ENCODE results near the gene ERMP1.
"Not testable (repeated sequence)": the region's sequence is repeated elsewhere in the genome, so short reads cannot be mapped to it uniquely, and the experiment has no call there.

The ERMP1 gene

GRCh38 chr9:5784526-5785315, 48.2 kb downstream of the ERMP1 start:
- DNase-seq (ENCODE audit: low read depth, low spot score) = no peak

DNA sequence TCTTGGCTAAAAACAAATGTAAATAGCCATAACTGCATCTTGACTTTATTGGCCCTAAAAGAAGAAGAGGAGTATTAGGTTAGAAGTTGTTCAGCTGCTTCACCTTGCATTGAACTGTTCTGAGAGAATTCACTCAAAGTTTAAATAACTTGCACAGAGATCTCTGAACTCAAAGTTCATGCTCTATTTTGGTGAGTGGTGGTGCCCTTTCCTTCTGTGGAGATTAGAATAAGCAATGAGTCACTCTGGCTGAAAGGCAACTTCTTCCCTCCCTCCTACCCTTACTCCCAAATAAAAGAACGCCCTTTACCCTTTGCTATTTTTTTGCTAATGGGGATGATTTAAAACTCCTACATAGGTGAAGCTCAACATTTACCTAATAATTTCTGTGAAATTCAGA, 48.9 kb downstream of the ERMP1 start:
- no peak for DNase-seq (ENCODE audit: low read depth, low spot score)

- not testable (repeated sequence) for DNase-seq (ENCODE audit: low read depth, low spot score)
Observed at GRCh38 chr9:5783420-5783819, 49.5 kb downstream of the ERMP1 start.

GRCh38 chr9:5779705-5780218, 53.2 kb downstream of the ERMP1 start:
- DNase-seq (ENCODE audit: low read depth, low spot score) = not testable (repeated sequence)

DNA sequence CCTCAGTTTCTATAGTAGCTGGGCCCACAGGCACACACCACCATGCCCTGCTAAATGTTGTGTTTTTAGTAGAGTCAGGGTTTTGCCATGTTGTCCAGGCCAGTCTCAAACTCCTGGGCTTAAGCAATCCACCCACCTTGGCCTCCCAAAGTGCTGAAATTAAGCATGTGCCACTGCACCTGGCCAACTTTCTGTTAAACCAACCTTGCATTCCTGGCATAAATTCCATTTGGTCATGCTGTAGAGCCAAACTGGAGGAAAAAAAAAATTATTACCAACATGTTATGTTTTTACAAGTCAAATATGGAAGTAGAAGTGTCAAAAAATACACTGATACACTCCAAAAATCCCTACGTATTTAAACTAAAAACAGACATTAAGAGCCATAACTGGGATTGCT, 54.1 kb downstream of the ERMP1 start:
- DNase-seq (ENCODE audit: low read depth, low spot score) = no peak

- no peak for DNase-seq (ENCODE audit: low read depth, low spot score)
Observed at GRCh38 chr9:5773324-5773999, 59.5 kb downstream of the ERMP1 start.

- no peak for DNase-seq (ENCODE audit: low read depth, low spot score)
Observed at GRCh38 chr9:5767968-5768932, 64.7 kb downstream of the ERMP1 start.

DNA sequence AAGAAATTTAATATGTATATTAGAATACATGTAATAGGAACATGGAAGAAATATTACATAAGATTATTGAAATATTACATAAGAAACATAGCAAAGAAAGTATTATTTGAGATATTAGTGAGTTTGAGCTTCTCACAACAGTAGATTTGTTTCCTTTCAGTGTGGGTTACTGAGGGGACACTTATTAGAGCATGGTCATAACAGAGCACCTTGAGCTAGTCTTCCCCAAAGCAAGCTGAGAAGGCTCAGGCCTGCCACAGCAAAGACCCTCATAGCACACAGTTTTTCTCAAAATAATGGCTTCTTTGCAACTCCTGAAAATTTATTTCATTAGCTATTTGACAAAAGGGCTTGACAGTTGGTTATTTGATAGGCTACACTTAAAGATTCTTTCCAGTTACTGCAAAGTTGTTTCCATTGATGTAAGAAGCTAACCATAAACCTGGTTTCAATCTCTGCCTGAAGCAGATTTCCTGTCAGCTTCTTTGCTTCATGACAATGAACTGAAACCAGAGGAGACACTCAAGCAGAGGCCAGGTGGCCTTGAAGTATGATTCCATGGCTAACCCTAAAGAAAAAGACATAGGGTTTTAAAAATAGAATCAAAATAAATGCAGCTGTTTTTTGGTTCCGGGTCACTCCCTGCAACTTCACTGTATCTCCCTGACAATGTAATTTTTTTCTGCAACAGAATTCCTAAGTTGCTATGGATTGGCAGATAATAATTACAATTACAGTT, 68.6 kb downstream of the ERMP1 start:
- DNase-seq (ENCODE audit: low read depth, low spot score) = no peak

GRCh38 chr9:5762421-5762820, 70.5 kb downstream of the ERMP1 start:
- no peak for DNase-seq (ENCODE audit: low read depth, low spot score)

DNA sequence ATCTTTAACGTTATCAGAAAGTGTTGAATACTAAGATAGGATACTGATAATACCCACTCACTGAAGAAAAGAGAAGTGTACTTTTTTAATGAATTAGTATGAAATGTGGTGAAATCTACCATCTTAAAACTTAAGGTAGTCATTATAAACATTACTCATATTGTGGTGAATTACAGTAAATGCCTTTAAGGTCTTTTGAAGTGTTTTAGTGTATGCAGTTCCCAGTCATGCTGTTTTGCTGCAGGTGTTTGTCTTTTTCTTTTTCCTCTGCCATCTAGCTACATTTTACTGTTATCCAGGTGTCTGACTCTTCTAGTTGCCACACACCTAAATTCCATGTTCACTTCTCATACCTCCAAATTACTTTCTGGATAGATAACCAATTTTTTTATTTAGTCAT, 72.6 kb downstream of the ERMP1 start:
- DNase-seq (ENCODE audit: low read depth, low spot score) = no peak

DNA sequence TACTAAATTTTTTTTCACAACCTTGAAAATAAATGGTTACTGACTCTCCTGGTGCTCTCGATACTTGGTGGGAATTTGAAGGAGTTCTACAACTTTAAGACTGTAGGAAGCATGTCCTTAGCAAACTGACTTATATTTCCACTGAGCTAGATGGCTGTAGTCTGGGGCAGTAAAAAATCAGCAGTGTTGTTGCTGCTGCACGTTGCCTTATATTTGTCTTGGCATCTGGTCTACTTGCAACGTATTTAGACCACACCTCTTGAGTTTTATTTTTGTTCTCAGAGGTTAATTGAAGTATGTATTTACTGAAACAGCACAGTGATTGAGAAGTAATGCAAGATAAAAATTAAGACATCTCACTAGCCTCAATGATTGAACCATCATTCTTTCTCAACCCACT, 76.3 kb downstream of the ERMP1 start:
- no peak for DNase-seq (ENCODE audit: low read depth, low spot score)

- DNase-seq (ENCODE audit: low read depth, low spot score) = no peak
Observed at GRCh38 chr9:5750569-5750968, 82.3 kb downstream of the ERMP1 start.

- DNase-seq (ENCODE audit: low read depth, low spot score) = no peak
Observed at GRCh38 chr9:5749306-5749705, 83.6 kb downstream of the ERMP1 start.

- DNase-seq (ENCODE audit: low read depth, low spot score) = no peak
Observed at GRCh38 chr9:5748438-5748837, 84.5 kb downstream of the ERMP1 start.

- DNase-seq (ENCODE audit: low read depth, low spot score) = no peak
Observed at GRCh38 chr9:5743109-5743508, 89.8 kb downstream of the ERMP1 start.

DNA sequence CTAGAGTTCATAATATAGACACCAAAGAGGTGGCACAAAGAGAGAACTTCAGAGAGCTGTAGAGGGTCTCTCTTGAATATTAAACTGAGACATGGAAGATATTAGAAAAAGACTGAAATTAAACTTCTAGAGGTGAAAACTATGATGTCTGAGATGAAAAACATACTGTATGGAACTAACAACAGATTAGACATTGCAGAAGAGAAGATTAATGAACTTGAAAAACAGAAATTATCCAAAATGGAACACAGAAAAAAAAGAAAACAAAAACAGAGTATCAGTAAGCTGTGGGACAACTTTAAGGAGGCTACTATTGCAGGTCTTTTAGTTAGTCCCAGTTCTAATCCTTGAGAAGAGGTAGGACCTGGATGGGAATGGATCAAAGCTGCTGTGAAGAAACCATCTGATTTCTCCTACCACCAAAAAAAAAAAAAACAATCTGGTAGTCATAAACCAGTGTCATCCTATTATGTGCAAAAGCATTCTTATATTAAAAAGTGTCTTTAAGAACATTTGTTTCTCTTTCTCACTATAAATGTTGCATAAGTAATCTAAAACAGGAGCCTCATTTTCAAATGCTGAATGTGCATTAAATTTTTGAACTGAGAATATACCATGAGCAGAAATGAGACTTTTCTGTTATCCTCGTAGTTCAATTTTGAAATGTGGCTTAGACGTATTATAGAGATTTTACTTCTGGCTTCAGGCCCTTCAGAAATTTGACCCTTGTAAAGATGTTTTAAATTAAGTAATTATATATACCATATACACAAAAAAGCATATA, 96.2 kb downstream of the ERMP1 start:
- no peak for DNase-seq (ENCODE audit: low read depth, low spot score)

- no peak for DNase-seq (ENCODE audit: low read depth, low spot score)
Observed at GRCh38 chr9:5735072-5735471, 97.8 kb downstream of the ERMP1 start.
